Measurements from ENCODE around the gene RGR. TPM values are rescaled to one million over a fixed set of nuclear protein-coding genes. Genes with fewer than 3 reads are reported as not detected.

RGR gene
- total RNA-seq, 1 donor from 2014 or later: not detected

- DNase-seq (ENCODE audit: low read depth in 2 of 2): no peak
These were observed 27.1 kb upstream of the RGR start for GRCh38 chr10:84217746-84218145.

GRCh38 chr10:84221916-84222315 lies 22.9 kb upstream of the RGR start:
- DNase-seq (ENCODE audit: low read depth in 2 of 2): no peak

- peak in 1 of 2 donors; percentile 14 for DNase-seq (ENCODE audit: low read depth in 2 of 2)
These were observed 20.3 kb upstream of the RGR start for GRCh38 chr10:84224411-84225028.

- DNase-seq (ENCODE audit: low read depth in 2 of 2): no peak
These were observed 19.3 kb upstream of the RGR start, which contains the start of gene LRIT2 for GRCh38 chr10:84225427-84226173. LRIT2 (minus strand) TSS chr10:84225544; CDS start chr10:84225520, 24 bp downstream.

GRCh38 chr10:84226616-84227015 lies 18.2 kb upstream of the RGR start:
- DNase-seq (ENCODE audit: low read depth in 2 of 2): no peak

- DNase-seq (ENCODE audit: low read depth in 2 of 2): no peak
These were observed 17.0 kb upstream of the RGR start for GRCh38 chr10:84227810-84228209.

- no peak for DNase-seq (ENCODE audit: low read depth in 2 of 2)
These were observed 14.5 kb upstream of the RGR start for GRCh38 chr10:84230359-84230758.

- no peak for DNase-seq (ENCODE audit: low read depth in 2 of 2)
These were observed 12.5 kb upstream of the RGR start for GRCh38 chr10:84232376-84232775.

- no peak for DNase-seq (ENCODE audit: low read depth in 2 of 2)
These were observed 10.9 kb upstream of the RGR start for GRCh38 chr10:84233940-84234339.

GRCh38 chr10:84234479-84234878 lies 10.4 kb upstream of the RGR start:
- no peak for DNase-seq (ENCODE audit: low read depth in 2 of 2)

GRCh38 chr10:84235096-84235495 lies 9.8 kb upstream of the RGR start:
- no peak for DNase-seq (ENCODE audit: low read depth in 2 of 2)

- no peak for DNase-seq (ENCODE audit: low read depth in 2 of 2)
These were observed 8.1 kb upstream of the RGR start for GRCh38 chr10:84236807-84237198.

GRCh38 chr10:84237199-84238051 lies 7.4 kb upstream of the RGR start:
- no peak for DNase-seq (ENCODE audit: low read depth in 2 of 2)

- DNase-seq (ENCODE audit: low read depth in 2 of 2): no peak
These were observed 5.9 kb upstream of the RGR start for GRCh38 chr10:84238909-84239308.

GRCh38 chr10:84241185-84241790 lies 3.6 kb upstream of the RGR start, which contains the start of gene LRIT1:
LRIT1 (minus strand) TSS chr10:84241546; CDS start chr10:84241439, 107 bp downstream.
- DNase-seq (ENCODE audit: low read depth in 2 of 2): no peak

GRCh38 chr10:84243759-84244158 lies 1.1 kb upstream of the RGR start:
- no peak for DNase-seq (ENCODE audit: low read depth in 2 of 2)

GRCh38 chr10:84247496-84247895 lies 2.6 kb downstream of the RGR start:
- DNase-seq (ENCODE audit: low read depth in 2 of 2): no peak

- DNase-seq (ENCODE audit: low read depth in 2 of 2): no peak
These were observed 3.9 kb downstream of the RGR start for GRCh38 chr10:84248794-84249193.

GRCh38 chr10:84254552-84255478 lies 10.0 kb downstream of the RGR start:
- DNase-seq (ENCODE audit: low read depth in 2 of 2): no peak

- peak in 1 of 2 donors; percentile 34 for DNase-seq (ENCODE audit: low read depth in 2 of 2)
These were observed 11.9 kb downstream of the RGR start for GRCh38 chr10:84256510-84257342.

All from dermis microvascular lymphatic vessel endothelial cell (primary cell).